HepG2 (cell line): Measurements from ENCODE around the gene DTD2. TPM values are rescaled to one million over a fixed set of nuclear protein-coding genes. Genes with fewer than 3 reads are reported as not detected.

ENCODE experiments used
- AFF4 ChIP-seq: sonication (generic); formaldehyde crosslinking; IDR thresholded peaks from 2 replicates; pipeline ENCODE4 v1.4.0; 2020; ENCODE audit warnings: missing genetic modification reagents
- BHLHE40 ChIP-seq: IDR thresholded peaks from 2 replicates; pipeline ENCODE4 v1.6.1; 2011; ENCODE audit warnings: low read length, improper control_type of control experiment
- DNMT3B ChIP-seq: conservative IDR thresholded peaks from 2 replicates; pipeline ENCODE4 v1.6.1; 2016; ENCODE audit warnings: missing biosample characterization, control low read depth
- GFI1 ChIP-seq: sonication (generic); formaldehyde crosslinking; IDR thresholded peaks from 2 replicates; pipeline ENCODE4 v1.5.0; 2020; ENCODE audit warnings: missing genetic modification reagents, mild to moderate bottlenecking, borderline replicate concordance
- MAFG ChIP-seq: sonication (generic); formaldehyde crosslinking; IDR thresholded peaks from 2 replicates; pipeline ENCODE4 v1.5.1; 2020; ENCODE audit warnings: mild to moderate bottlenecking, missing genetic modification reagents
- MEF2D ChIP-seq: sonication (generic); formaldehyde crosslinking; IDR thresholded peaks from 2 replicates; pipeline ENCODE4 v1.5.1; 2020; ENCODE audit warnings: mild to moderate bottlenecking, missing genetic modification reagents
- NR3C1 ChIP-seq: sonication (generic); formaldehyde crosslinking; IDR thresholded peaks from 2 replicates; pipeline ENCODE4 v1.4.0; 2020; ENCODE audit warnings: missing genetic modification reagents
- RBM22 ChIP-seq: fragments of 200-400 bp; formaldehyde crosslinking; optimal IDR thresholded peaks from 2 replicates; pipeline ENCODE3; 2017; ENCODE audit warnings: mild to moderate bottlenecking, low read length, moderate library complexity
- SIX1 ChIP-seq: sonication (generic); formaldehyde crosslinking; IDR thresholded peaks from 2 replicates; pipeline ENCODE4 v1.4.0; 2020; ENCODE audit warnings: missing genetic modification reagents, borderline replicate concordance
- SOX13 ChIP-seq, 3 experiments: fragments of 450-650 bp in 1 of 3; sonication (generic) in 1 of 3; formaldehyde crosslinking in 1 of 3; IDR thresholded peaks in 2 of 3; conservative IDR thresholded peaks in 1 of 3; 2 replicates each; pipeline versions ENCODE4 v1.5.0 to v1.6.1; 2016 to 2020; ENCODE audit warnings: antibody characterized with exemption in 1 of 3, mild to moderate bottlenecking in 1 of 3, missing compliant biosample characterization in 1 of 3, missing genetic modification reagents in 1 of 3, moderate library complexity in 1 of 3
- TBX2 ChIP-seq: sonication (generic); formaldehyde crosslinking; IDR thresholded peaks from 2 replicates; pipeline ENCODE4 v1.5.0; 2020; ENCODE audit warnings: missing genetic modification reagents, mild to moderate bottlenecking, borderline replicate concordance
- TCF7 ChIP-seq: sonication (generic); IDR thresholded peaks from 2 replicates; pipeline ENCODE4 v1.6.1; 2016; ENCODE audit warnings: antibody characterized with exemption, low read depth
- TIGD3 ChIP-seq: sonication (generic); formaldehyde crosslinking; IDR thresholded peaks from 2 replicates; pipeline ENCODE4 v1.5.1; 2020; ENCODE audit warnings: mild to moderate bottlenecking, missing genetic modification reagents, borderline replicate concordance
- TMF1 ChIP-seq: sonication (generic); formaldehyde crosslinking; IDR thresholded peaks from 2 replicates; pipeline ENCODE4 v1.8.1; 2022; ENCODE audit warnings: low read depth, missing genetic modification reagents
- ZBTB33 ChIP-seq: sonication (generic); formaldehyde crosslinking; IDR thresholded peaks from 2 replicates; pipeline ENCODE4 v1.4.0; 2020; ENCODE audit warnings: missing genetic modification reagents
- ZFP90 ChIP-seq: sonication (generic); formaldehyde crosslinking; IDR thresholded peaks from 2 replicates; pipeline ENCODE4 v1.8.0; 2022; ENCODE audit warnings: missing genetic modification reagents, mild to moderate bottlenecking, inconsistent platforms, borderline replicate concordance
- ZNF124 ChIP-seq: sonication (generic); formaldehyde crosslinking; IDR thresholded peaks from 2 replicates; pipeline ENCODE4 v1.4.0; 2020; ENCODE audit warnings: missing genetic modification reagents
- ZNF446 ChIP-seq: sonication (generic); formaldehyde crosslinking; IDR thresholded peaks from 2 replicates; pipeline ENCODE4 v1.5.0; 2020; ENCODE audit warnings: mild to moderate bottlenecking, missing genetic modification reagents
- ZNF782 ChIP-seq: sonication (generic); formaldehyde crosslinking; IDR thresholded peaks from 2 replicates; pipeline ENCODE4 v1.4.0; 2020; ENCODE audit warnings: missing genetic modification reagents, mild to moderate bottlenecking, borderline replicate concordance
- ZSCAN12 ChIP-seq: sonication (generic); formaldehyde crosslinking; IDR thresholded peaks from 2 replicates; pipeline ENCODE4 v1.9.0; 2021; ENCODE audit warnings: mild to moderate bottlenecking, missing genetic modification reagents
- polyA plus RNA-seq, 8 experiments: library from polyadenylated mRNA; depleted of rRNA in 3 of 8; stranded (reverse) in 7 of 8; unstranded in 1 of 8; fragments of >200 nt; fragmentation: Illumina TruSeq in 4 of 8; extraction: Trizol in 4 of 8; gene quantifications; 2 replicates each; pipeline versions ENCODE4 v1.2.1 to v1.2.3, GENCODE V29; 2011 to 2016; ENCODE audit warnings: low read depth in 4 of 8, missing spikeins in 1 of 8, mixed read lengths in 1 of 8; ENCODE audit not compliant: insufficient read depth in 1 of 8
- total RNA-seq, 5 experiments: library from RNA; depleted of rRNA; stranded (reverse); fragments of >200 nt; fragmentation: Illumina TruSeq; extraction: Trizol; gene quantifications; 2 replicates each; pipeline ENCODE4 v1.2.3, GENCODE V29; 2016; ENCODE audit warnings: low read depth in 1 of 5
- TF ChIP-seq, protein P1 (sequence below): fragments of 450-650 bp; IDR thresholded peaks from 2 replicates; pipeline ENCODE4 v1.6.1; 2017; ENCODE audit warnings: mild to moderate bottlenecking

DTD2 gene
- total and polyA plus RNA-seq, 2 of the 13 experiments (the other 11 are each of a cell fraction or from before 2014, with no cell fraction given), result 22.3 to 49.8 TPM

- no peak for TF ChIP-seq SIX1
- no peak for TF ChIP-seq NR3C1 (CRISPR knock-in tag)
- peak; percentile 70 for TF ChIP-seq RBM22
- TF ChIP-seq ZBTB33 (CRISPR knock-in tag), result no peak
- no peak for TF ChIP-seq ZNF446
- no peak for TF ChIP-seq TBX2 (CRISPR knock-in tag)
- no peak for TF ChIP-seq MEF2D (CRISPR knock-in tag)
- TF ChIP-seq MAFG (CRISPR knock-in tag), result peak; percentile 71; the same call in 1 of the 2 replicates
- no peak for TF ChIP-seq DNMT3B
- TF ChIP-seq SOX13 (IDR thresholded peaks at IDR 0.05), result no peak; the same call in 1 of the 2 replicates
- TF ChIP-seq SOX13 (CRISPR knock-in tag; conservative IDR thresholded peaks at IDR 0.05 in 1 of 2, IDR thresholded peaks at IDR 0.05 in 1 of 2), result no peak
- TF ChIP-seq, protein P1, sequence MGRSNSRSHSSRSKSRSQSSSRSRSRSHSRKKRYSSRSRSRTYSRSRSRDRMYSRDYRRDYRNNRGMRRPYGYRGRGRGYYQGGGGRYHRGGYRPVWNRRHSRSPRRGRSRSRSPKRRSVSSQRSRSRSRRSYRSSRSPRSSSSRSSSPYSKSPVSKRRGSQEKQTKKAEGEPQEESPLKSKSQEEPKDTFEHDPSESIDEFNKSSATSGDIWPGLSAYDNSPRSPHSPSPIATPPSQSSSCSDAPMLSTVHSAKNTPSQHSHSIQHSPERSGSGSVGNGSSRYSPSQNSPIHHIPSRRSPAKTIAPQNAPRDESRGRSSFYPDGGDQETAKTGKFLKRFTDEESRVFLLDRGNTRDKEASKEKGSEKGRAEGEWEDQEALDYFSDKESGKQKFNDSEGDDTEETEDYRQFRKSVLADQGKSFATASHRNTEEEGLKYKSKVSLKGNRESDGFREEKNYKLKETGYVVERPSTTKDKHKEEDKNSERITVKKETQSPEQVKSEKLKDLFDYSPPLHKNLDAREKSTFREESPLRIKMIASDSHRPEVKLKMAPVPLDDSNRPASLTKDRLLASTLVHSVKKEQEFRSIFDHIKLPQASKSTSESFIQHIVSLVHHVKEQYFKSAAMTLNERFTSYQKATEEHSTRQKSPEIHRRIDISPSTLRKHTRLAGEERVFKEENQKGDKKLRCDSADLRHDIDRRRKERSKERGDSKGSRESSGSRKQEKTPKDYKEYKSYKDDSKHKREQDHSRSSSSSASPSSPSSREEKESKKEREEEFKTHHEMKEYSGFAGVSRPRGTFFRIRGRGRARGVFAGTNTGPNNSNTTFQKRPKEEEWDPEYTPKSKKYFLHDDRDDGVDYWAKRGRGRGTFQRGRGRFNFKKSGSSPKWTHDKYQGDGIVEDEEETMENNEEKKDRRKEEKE, result no peak
- no peak for TF ChIP-seq ZFP90 (CRISPR knock-in tag)
- no peak for TF ChIP-seq AFF4 (CRISPR knock-in tag)
- no peak for TF ChIP-seq TMF1
- peak; percentile 19; the same call in 1 of the 2 replicates for TF ChIP-seq BHLHE40
- TF ChIP-seq TCF7, result peak; percentile 25; the same call in 1 of the 2 replicates
- TF ChIP-seq ZSCAN12 (CRISPR knock-in tag), result 0 out of 2 replicates have a peak, but pooled peaks have one; percentile 55
- TF ChIP-seq ZNF782 (CRISPR knock-in tag), result no peak
- TF ChIP-seq GFI1, result peak; percentile 79
- no peak; the same call in 1 of the 2 replicates for TF ChIP-seq ZNF124 (CRISPR knock-in tag)
- TF ChIP-seq TIGD3 (CRISPR knock-in tag), result peak; percentile 18
Measured at GRCh38 chr14:31419967-31420318, 37.4 kb downstream of the DTD2 start (continued).
